ENCODE data around the gene ABHD12. TPM values are rescaled to one million over a fixed set of nuclear protein-coding genes. Genes with fewer than 3 reads are reported as not detected.
A peak's percentile ranks its signal among the peaks of the same experiment; 100 is the strongest.

ABHD12 gene
- total RNA-seq, 2 donors from 2014 or later = 48.2 to 52.7 TPM

- Mint-ChIP-seq H3K4me1 (peaks cover 24% of the 10 kb centered on the region), H3K4me3 (no peak overlapping the region), H3K9me3 (no peaks in the 10 kb centered on the region), H3K27me3 (ENCODE audit: insufficient read depth) (no peaks in the 10 kb centered on the region), H3K27ac (peak overlapping the region; percentile 87), H3K36me3 (ENCODE audit: low read depth) (peaks cover 3% of the 10 kb centered on the region)
- Histone ChIP-seq H3K9ac (ENCODE audit: extremely low read depth, low read length, poor library complexity, severe bottlenecking) (no peak overlapping the region), H3K9me3 (ENCODE audit: control insufficient read depth, low read length) (no peaks in the 10 kb centered on the region), H3K4me1 (ENCODE audit: control insufficient read depth, insufficient read depth, low read length) (no peaks in the 10 kb centered on the region), H3K4me3 (ENCODE audit: low read length) (no peak overlapping the region), H3K27me3 (ENCODE audit: control insufficient read depth, insufficient read depth, low read length, poor library complexity, severe bottlenecking) (no peaks in the 10 kb centered on the region), H3K36me3 (ENCODE audit: control insufficient read depth, insufficient read depth, low read length) (no peaks in the 10 kb centered on the region), H3K27ac (ENCODE audit: low read depth, low read length) (no peak overlapping the region)
- 63% methylated on average over 10 of the region's 10 CpGs for WGBS, 2 experiments (ENCODE audit: insufficient coverage in 1 of 2, insufficient read length in 1 of 2)
- TF ChIP-seq, protein P1, sequence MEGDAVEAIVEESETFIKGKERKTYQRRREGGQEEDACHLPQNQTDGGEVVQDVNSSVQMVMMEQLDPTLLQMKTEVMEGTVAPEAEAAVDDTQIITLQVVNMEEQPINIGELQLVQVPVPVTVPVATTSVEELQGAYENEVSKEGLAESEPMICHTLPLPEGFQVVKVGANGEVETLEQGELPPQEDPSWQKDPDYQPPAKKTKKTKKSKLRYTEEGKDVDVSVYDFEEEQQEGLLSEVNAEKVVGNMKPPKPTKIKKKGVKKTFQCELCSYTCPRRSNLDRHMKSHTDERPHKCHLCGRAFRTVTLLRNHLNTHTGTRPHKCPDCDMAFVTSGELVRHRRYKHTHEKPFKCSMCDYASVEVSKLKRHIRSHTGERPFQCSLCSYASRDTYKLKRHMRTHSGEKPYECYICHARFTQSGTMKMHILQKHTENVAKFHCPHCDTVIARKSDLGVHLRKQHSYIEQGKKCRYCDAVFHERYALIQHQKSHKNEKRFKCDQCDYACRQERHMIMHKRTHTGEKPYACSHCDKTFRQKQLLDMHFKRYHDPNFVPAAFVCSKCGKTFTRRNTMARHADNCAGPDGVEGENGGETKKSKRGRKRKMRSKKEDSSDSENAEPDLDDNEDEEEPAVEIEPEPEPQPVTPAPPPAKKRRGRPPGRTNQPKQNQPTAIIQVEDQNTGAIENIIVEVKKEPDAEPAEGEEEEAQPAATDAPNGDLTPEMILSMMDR (conservative IDR thresholded peaks at IDR 0.05) = no peak
- DNase-seq = peak; percentile 71
Measured at GRCh38 chr20:25356271-25356933, 34.2 kb downstream of the ABHD12 start.

- Mint-ChIP-seq H3K36me3 (ENCODE audit: low read depth) (no peaks in the 10 kb centered on the region), H3K9me3 (no peaks in the 10 kb centered on the region), H3K4me3 (no peak overlapping the region), H3K27ac (no peak overlapping the region), H3K4me1 (peaks cover 29% of the 10 kb centered on the region), H3K27me3 (ENCODE audit: insufficient read depth) (no peaks in the 10 kb centered on the region)
- DNase-seq = no peak
- Histone ChIP-seq H3K4me3 (ENCODE audit: low read length) (no peak overlapping the region), H3K27ac (ENCODE audit: low read depth, low read length) (no peak overlapping the region), H3K4me1 (ENCODE audit: control insufficient read depth, insufficient read depth, low read length) (no peaks in the 10 kb centered on the region), H3K27me3 (ENCODE audit: control insufficient read depth, insufficient read depth, low read length, poor library complexity, severe bottlenecking) (no peaks in the 10 kb centered on the region), H3K9me3 (ENCODE audit: control insufficient read depth, low read length) (no peaks in the 10 kb centered on the region), H3K9ac (ENCODE audit: extremely low read depth, low read length, poor library complexity, severe bottlenecking) (no peak overlapping the region), H3K36me3 (ENCODE audit: control insufficient read depth, insufficient read depth, low read length) (no peaks in the 10 kb centered on the region)
- TF ChIP-seq, protein P1 (conservative IDR thresholded peaks at IDR 0.05) = no peak
- 98 to 100% methylated on average over 1 to 2 of the region's 2 CpGs for WGBS, 2 experiments (ENCODE audit: insufficient coverage in 1 of 2, insufficient read length in 1 of 2)
Measured at GRCh38 chr20:25355866-25356265, 34.8 kb downstream of the ABHD12 start.

DNA sequence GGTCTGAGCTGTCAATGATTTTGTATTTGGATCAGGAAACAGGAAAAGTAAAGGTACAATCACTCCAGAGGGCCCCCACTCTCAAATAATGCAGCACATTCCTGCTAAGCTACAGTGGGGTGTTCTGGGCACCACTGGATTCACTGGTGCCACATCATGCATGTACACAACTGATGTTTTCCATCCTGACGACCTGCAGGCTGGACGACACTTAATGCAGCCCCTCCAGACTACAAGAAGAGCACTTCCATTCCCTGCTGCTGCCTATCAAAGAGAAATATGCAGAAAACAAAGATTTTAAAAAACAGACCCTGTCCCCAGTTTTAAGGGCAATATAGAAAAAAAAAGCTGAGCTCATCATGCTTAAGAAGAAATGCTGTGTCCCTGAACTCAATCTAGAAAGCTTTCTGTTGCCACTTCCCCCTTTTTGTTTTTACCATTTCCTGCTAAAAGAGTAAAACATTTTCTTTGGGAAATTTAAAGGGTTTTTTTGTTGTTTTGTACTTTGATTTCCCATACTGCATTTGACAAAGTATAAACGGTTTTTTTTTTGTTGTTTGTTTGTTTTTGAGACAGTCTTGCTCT is 35.5 kb downstream of the ABHD12 start:
- H3K4me3 ChIP-seq (ENCODE audit: low read length) = no peak overlapping the region
- no peaks in the 10 kb centered on the region for H3K4me1 ChIP-seq (ENCODE audit: control insufficient read depth, insufficient read depth, low read length)
- no peaks in the 10 kb centered on the region for H3K27me3 Mint-ChIP-seq (ENCODE audit: insufficient read depth)
- H3K9me3 Mint-ChIP-seq = no peaks in the 10 kb centered on the region
- no peaks in the 10 kb centered on the region for H3K9me3 ChIP-seq (ENCODE audit: control insufficient read depth, low read length)
- no peaks in the 10 kb centered on the region for H3K36me3 ChIP-seq (ENCODE audit: control insufficient read depth, insufficient read depth, low read length)
- H3K4me1 Mint-ChIP-seq = peaks cover 29% of the 10 kb centered on the region
- H3K4me3 Mint-ChIP-seq = no peak overlapping the region
- no peak overlapping the region for H3K9ac ChIP-seq (ENCODE audit: extremely low read depth, low read length, poor library complexity, severe bottlenecking)
- 84 to 94% methylated on average over 2 to 3 of the region's 3 CpGs for WGBS, 2 experiments (ENCODE audit: insufficient coverage in 1 of 2, insufficient read length in 1 of 2)
- no peak overlapping the region for H3K27ac ChIP-seq (ENCODE audit: low read depth, low read length)
- H3K27me3 ChIP-seq (ENCODE audit: control insufficient read depth, insufficient read depth, low read length, poor library complexity, severe bottlenecking) = no peaks in the 10 kb centered on the region
- H3K27ac Mint-ChIP-seq = peak overlapping the region; percentile 1
- H3K36me3 Mint-ChIP-seq (ENCODE audit: low read depth) = peaks cover 4% of the 10 kb centered on the region
- TF ChIP-seq, protein P1 (conservative IDR thresholded peaks at IDR 0.05) = no peak
- DNase-seq = no peak
